NCI-H2029 (cell line): ENCODE measurements around the gene AHNAK.

Source experiments
- DNase-seq: peaks from one replicate; lab custom pipeline; 2025; lab: John Stamatoyannopoulos, UW

The AHNAK gene

DNA sequence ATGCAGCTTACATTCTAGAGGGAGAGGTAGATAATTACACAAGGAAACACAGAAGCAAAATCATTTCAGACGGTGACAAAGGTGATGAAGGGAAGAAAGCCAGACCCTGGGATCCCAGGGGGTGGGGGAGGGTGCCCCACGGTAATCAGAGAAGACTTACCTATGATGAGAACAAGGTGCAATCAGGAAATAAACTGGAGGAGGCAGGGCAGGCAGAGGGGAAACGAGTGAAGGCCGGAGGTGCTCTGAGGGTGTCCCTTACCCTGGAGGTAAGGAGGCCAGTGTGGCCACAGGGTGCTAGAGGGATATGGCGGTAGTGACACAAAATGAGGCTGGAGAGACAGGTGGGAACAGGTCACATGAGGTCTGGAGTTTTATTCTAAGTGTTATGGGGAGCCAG is 141.7 kb downstream of the AHNAK start:
- no peak for DNase-seq

DNA sequence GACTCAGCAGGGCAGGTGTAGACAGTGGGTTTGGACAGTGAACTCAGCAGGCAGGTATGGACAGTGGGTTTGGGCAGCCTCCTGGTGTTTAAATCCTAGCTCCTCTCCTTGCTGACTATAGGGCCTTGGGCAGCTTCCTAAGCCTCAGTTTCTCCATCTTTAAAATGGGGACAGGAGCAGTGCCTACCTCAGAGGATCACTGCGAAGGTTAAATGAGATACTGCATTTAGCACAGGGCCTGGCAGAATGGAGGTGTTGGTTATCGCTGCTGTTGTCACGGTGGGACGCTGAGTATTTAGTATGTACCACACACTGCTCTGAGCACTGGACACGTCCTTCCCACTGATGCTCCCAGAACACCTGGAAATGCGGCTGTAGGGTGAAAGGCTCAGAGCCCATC is 142.2 kb downstream of the AHNAK start:
- DNase-seq = no peak

DNA sequence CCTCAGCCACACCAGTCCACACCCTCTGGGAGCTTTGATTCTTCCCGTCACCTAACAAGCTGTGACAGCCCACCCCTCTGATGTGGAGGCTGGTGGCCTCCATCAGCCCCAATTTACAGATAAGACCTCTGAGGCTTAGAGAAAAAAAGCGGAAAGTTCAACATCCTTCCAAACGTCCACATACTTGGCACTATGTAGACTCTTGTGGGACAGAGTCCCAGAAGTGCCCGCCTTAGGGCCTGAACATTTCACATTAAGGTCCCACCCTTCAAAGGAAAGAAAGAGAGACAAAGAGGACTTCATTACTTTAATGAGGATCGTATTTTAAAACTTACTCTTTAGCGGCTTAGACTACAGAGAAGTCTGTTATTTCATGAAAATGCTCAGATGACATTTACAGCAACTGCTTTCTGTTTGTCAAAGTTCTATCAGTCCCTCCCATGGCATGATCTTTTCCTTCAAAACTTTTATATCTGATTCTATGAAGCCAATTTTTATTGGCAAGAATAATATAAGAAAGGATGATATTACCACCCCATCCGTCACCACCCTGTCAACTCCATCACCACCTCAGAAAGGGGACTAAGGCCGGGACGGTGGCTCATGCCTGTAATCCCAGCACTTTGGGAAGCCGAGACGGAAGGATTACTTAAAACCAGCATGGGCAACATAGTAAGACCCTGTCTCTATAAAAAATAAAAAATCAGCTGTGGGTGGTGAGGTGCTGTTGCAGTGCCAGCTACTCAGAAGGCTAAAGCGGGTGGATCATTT is 143.5 kb downstream of the AHNAK start:
- DNase-seq = no peak

DNA sequence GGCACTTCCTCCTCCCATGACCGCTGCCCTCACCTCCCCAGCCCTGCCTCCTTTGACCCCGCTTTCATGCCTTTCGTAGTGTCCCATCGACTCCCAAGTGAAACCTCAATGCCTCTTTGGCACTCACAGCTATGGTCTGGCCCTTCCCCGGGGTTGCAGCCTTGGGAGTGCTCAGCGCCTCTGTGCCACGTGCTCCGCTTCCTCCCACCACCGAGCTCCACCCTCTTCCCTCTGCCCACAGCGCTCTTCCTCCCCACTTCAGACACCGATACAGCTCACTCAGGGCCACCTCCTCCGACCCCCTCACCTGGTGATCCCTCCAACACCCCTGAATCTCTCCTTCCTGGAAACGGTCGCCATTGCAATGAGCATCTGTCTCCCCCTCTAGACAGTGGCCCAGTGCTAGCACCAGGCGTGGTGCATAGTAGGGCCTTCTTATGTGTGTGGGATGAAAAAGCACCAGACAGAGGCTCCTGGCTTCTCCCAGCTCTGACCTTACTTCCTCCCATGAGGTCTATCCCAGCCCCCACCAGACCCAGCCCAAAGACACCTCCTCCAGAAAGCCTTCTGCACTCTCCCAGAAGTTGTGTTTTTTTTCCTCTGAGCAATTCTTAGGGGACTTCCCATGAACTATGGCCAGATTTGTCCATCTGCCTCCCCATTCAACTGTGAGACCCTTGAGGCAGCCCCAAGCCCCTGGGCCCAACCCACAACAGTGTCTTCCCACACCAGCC is 144.2 kb downstream of the AHNAK start:
- no peak for DNase-seq

DNA sequence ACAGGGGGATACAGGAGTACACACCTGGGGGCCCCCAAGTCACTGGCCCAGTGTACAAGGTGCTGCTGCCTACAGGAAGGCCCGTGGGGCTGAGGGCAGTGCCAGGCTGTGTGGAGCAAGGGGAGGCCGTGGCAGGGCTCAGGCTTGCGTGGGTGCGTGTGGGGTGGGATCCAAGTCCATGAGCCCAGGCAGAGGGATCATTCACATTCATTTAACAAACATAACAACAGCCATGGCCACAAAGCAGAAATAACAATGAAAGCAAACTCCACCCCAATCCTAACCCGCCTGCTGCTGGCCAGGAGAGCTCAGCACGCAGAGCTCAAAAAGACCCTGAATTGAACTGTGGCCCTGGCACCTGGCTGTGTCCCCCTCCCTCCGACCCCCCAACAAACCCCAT is 144.8 kb downstream of the AHNAK start:
- DNase-seq = no peak

DNA sequence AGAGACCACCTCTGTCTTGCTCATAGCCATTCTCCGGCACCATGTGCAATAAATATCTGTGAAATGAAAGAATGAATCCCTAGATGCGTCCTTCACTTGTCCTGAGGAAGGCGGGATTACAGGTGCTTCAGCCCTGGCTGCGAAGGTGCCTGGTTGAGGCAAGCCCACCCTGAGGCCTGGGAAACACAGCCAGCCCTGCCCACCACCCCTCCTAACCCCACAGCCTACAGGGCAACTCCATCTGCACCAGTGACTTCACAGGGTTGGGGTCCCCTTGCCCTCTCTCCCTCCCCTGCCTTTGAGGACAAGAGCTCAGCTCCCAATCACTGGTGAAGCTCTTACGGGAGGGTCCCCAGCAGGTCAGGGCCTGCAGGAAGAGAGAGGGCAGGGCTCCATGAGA is 145.2 kb downstream of the AHNAK start:
- DNase-seq = no peak

DNA sequence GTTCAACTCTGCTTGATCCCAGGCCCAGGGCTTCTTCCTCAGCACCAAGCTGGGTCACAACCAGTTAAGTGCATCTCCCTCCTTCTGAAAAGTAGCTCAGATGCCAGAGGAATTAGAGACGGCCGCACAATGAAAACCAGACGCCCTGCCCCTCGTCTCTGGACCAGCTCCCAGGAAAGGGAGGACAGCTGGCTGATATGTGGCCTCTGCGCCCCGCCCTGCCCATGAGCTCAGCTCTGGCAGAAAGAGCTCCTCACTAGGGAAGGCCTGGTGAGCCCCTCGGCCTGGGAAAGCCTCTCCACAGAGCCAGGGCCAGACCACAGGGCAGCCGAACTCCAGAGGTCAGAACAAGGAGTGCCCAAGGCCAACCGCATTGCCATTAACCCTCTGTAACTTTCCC is 145.8 kb downstream of the AHNAK start:
- DNase-seq = no peak

DNA sequence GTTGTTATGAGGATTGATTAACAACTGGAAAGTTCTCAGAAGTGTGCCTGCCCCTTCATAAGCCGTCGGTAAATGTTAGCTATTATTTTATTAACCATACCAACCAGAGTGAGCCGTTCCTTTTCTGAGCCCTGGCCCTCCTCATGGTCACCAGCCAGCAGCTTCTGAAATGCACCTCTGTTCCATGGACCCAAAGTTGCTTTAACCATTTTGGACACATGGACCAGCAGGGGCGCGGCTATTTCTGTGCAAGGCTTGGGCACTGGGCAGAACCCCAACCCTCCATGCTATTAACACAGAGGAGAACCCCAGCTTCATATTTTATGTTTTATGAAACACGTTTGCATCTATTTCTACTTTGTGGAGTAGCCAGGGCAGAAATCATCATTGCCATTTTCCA is 146.3 kb downstream of the AHNAK start:
- DNase-seq = no peak

DNA sequence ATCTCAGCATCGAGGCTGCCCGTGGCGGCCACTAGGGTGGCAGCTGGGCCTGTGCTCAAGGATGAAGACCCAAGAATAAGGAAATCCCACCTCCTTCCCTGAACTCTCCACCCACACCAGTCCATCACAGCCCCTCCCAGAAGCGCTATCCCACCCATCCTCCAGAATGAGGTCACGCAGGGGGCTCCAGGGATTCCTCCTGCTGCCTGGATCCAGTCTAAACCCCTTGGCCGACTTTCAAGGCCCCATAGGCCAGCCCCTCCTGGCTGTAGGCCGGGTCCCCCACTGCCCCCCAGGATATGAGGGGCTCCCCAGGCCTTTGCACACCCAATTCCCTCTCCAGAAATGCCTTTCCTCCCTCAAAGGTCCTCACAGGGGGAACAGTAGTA is 146.7 kb downstream of the AHNAK start:
- no peak for DNase-seq

DNA sequence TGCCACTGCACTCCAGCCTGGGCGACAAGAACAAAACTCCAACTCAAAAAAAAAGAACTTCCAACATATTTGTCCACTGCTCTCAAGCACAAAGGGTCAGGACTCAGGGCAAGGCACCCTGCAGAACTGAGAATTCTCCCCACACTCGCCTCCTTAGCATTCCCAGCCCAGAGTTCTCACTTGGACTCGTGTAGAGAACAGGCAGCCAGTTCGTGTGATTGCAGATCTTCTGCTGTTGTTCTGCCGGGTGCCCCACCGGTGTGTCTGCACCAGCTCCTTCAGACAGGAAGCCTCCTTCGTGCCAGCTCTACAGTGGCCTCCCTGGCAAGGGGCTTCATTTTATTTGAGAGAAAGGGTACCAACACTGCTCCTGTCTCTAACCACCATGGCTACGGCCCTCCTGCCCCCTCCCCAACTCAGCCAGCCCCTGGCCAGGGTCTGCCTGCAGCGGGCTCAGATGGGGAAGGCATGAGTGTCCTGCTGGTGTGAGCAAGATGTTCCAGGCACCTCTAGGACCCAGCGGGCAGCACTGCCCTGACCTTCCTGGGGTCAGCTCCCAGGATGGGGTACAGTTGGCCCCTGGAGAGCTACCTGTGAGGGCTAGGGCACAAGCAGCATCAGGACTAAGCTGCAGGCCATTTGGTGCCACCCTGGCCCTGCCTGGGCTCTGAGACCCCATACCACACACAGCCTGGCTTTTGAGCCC is 147.3 kb downstream of the AHNAK start:
- DNase-seq = no peak

DNA sequence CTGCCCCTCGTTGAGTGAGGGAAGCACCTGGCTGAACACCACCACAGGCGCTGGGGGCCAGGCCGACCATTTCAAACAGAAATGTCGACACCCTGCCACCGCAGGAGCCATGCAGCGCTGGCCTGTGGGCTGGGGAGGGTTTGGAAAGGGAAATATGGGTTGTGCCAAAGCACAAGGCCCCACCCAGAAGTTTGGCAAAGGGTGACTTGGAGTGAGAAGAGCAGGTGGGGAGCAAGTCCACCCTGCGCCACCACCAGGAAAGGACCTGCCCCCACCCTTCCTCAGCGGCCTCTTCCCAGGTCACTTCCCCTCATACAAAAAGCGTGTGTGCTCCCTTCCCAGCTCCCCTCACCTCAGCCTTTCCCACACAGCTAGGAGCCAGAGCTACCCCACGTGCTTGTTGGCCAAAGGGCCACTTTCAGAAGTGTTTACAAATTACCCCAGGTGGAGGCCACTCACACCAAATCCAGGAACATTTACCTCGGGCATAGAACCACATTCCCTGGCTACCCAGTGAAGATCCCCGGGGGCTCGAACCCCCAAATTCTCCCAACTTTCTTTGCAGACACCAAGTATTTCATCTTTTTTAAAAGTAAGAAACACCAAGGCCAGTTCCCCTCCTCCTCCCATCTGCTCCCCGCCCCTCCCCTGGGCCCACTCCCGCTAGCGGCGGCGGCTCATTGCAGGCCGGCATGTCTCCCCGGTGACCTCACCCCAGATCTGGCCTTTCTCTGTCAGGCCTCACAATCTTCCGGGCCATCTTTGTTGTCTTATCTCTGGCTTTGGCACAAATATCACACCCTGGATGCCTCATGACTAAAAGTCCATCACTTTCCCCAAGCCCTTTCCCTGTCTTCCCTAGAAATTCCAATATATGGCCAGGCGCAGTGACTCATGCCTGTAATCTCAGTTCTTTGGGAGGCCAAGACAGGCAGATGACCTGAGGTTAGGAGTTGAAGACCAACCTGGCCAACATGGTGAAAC is 148.3 kb downstream of the AHNAK start:
- DNase-seq = no peak

DNA sequence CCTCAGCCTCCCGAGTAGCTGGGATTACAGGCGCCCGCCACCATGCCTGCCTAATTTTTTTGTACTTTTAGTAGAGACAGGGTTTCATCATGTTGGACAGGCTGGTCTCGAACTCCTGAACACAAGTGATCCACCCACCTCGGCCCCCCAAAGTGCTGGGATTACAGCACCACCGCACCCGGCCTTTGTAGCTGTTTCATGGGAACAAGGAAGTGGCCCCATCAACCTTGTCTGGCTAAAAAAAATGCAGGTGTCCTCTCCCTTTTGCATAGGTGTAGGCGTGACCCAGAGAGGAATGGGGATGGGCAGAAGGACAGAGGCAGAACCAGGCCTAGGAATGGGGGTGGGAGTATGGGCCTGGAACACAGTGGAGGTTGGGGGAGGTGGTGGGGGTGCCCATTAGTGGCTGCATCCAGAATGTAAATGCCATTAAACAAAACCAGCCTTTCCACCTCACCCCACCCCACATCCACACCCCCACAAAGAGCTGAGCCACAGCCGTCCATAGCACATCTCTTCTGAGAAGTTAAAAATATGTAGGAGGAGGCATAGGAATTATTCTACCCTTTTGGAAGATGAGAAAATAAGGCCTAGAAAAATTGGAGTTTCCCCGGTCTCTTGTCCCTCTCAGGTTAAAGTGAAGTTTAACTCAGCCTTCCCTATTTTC is 150.6 kb downstream of the AHNAK start:
- no peak for DNase-seq

DNA sequence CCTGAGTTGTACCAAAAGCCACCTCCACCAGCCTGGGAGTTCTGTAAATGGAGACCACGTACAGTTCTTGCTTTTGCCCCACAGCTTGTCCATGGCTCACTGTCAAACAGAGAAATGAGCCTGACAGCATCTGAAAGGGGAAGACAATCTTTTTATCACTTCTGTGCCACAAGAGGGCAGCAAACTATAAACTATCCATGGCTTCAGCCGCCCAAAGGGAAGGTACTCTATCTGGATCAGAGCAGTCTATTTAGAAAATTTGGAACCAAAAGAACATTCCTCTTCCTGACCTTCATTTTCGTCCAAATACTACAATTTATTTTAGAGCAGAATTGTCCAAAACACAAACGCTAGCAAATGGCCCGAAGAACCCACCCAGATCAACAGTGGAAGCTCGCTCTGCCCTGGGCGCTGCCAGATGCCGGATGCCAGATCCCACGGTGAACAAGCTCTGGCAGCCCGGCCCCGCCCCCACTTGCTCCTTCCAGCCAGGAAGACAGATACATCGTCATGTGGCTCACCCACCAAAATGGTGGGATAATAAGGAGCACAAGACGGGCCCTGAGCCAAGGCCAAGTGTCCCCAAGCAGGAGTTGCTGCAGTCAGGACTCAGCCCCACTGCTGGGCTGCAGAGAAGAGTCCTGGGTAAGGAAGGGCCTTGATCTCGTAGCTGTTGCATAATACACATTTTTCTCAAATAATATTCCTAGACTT is 151.6 kb downstream of the AHNAK start:
- DNase-seq = peak; percentile 79

DNA sequence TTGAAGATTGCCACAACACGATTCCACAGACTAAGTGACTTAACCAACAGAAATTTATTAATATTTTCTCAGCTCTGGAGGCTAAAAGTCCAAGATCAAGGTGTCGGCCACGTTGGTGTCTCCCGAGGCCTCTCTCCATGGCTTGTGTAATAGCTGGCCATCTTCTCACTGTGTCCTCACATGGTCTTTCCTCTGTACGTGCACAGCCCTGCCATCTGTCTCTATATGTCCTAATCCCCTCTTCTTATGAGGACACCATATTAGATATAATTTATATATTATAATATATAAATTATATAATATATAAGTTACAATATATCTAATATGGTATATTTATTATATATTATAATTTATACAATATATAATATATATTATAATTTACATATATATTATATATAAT is 152.9 kb downstream of the AHNAK start:
- no peak for DNase-seq

DNA sequence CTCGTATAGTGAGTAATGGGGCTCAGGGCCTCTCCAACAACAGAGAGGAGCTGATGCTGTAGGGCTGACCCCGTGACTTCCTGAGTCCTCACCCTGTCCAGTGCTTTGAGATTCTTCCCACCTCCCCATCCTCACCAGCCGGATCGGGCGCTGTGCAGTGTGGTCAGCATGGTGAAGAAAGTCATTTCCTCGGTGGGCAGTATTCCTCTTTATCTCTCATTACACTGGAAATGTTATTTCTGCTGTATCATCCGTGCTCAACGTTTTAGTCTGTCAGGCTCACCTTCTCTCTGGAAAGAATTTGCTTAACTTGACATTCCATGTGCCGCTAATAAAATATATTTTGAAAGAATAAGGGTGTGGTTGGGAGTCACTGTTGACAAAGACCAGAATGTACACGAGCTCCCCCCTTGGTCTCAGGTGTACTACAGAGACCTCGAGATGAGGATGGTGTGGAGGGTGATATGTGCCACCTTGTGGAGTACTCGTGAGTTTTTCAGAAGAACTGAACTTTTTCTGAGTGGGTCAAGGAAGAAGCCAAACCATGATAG is 153.5 kb downstream of the AHNAK start:
- no peak for DNase-seq

DNA sequence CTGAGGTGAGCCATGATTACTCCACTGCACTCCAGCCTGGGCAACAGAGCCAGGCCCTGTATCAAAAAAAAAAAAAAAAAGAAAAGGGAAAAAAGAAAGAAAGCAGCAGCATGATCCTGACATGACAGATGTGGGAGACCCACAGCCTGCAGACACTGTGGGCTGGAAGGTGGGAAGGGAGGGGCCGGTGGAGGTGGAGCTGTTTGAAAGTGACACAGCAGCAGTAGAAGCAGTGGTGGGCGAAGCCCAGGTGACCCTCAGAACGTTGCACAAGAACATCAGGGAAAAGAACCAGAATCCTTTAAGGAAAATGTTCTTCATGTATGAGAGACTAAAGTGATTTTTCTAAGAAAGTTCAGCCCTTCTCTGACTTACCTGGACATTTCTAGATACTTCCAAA is 154.1 kb downstream of the AHNAK start:
- no peak for DNase-seq

DNA sequence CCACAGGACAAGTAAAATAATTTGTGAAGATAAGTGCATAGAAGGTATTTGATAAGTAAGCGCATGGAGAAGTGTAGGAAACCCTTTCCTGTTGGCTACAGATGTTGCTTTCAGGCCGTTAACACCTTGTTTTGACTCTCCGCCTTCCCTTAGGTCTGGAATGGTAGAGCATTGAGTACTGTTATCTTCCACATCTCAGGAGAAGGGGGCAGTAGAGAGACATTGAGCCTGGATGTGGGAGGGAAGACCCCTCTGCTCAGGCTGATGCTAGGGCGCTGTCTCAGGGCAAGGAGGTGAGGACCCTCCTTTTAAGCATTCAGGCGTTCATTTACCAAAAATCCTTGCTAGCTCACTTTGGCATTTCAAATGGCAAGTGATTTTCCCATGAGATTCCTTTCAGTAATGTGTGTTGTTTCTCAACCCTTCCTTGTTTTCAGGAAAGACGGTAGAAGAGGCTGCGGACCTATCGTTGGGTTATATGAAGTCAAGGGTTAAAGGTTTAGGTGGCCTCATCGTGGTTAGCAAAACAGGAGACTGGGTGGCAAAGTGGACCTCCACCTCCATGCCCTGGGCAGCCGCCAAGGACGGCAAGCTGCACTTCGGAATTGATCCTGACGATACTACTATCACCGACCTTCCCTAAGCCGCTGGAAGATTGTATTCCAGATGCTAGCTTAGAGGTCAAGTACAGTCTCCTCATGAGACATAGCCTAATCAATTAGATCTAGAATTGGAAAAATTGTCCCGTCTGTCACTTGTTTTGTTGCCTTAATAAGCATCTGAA is 154.8 kb downstream of the AHNAK start:
- DNase-seq = no peak

DNA sequence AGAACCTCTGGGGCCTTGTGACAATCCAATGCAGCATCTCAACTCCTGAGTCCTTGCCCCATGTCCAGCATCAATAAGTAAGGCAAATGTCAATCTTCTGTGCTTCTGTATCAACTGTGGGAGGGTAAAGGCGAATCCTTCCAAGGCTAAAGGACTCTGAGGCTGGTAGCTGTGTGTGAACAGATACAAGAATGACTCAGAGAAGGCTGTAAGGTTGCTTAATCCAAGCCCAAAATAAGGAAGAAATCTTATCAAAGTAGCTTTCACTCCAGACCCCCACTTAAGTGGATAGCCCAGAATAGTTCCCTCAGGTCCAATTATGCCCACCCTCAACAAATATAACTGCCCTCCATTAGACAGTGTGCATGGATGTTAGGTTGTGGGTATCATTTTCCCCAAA is 155.9 kb downstream of the AHNAK start:
- DNase-seq = no peak

DNA sequence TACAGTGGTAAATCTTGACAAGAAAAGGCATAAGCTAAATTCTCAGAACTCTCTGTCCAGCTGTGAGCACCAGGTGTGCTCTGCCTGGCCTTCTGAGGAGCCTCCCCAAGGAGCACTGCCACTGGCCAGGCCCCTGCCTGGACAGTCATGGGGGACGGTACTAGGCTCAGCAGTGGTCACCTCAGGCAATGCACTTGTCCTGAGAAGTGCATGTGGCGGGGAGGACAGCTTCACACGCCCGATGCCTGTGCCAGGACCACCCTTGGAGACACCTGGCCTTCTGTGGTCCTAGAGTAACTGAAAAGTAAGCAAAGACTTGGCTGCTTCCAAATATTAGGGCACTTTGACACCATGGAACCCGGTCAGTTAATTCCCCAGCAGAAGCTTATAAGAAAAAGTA is 156.4 kb downstream of the AHNAK start:
- DNase-seq = no peak

DNA sequence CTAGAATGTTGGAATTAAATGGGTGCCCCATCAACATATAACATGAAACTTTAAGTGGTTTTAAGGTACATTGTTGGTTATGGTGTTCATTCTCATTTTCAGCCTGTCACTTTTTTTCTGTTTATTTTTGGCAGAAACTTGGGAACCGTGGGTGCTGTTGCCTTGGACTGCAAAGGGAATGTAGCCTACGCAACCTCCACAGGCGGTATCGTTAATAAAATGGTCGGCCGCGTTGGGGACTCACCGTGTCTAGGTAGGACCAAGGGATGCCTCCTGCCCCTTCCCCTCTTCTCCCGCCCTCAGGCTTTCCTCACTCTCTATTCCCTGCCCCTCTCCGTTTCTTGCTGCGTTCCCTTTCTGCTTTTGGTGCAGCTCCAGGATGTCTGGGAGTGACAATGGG is 157.6 kb downstream of the AHNAK start:
- no peak for DNase-seq
